HUDEP-2 (cell line): ENCODE results near the gene C11orf24.

Experiments used
- DNase-seq, 76 experiments: peaks; one replicate each; lab custom pipeline; 2025; ENCODE audit not compliant: unreplicated experiment in 76 of 76; lab: John Stamatoyannopoulos, UW

The C11orf24 gene

GRCh38 chr11:68273026-68273738 is 1.4 kb upstream of the C11orf24 start:
- DNase-seq: no peak

GRCh38 chr11:68271023-68271780 is 571 bp downstream of the C11orf24 start:
- peak in 70 of 76 experiments; percentile 15 to 78 (median 57) for DNase-seq

- no peak for DNase-seq
Observed at GRCh38 chr11:68270196-68271022, 1.4 kb downstream of the C11orf24 start.

- no peak for DNase-seq
Observed at GRCh38 chr11:68269414-68270081, 2.2 kb downstream of the C11orf24 start.

GRCh38 chr11:68267881-68268240 is 3.9 kb downstream of the C11orf24 start:
- DNase-seq: no peak

- no peak for DNase-seq
Observed at GRCh38 chr11:68266936-68267880, 4.6 kb downstream of the C11orf24 start.

GRCh38 chr11:68266121-68266891 is 5.5 kb downstream of the C11orf24 start:
- DNase-seq: no peak

GRCh38 chr11:68264741-68265540 is 6.8 kb downstream of the C11orf24 start:
- no peak for DNase-seq

GRCh38 chr11:68264244-68264643 is 7.5 kb downstream of the C11orf24 start:
- no peak for DNase-seq

GRCh38 chr11:68263444-68264035 is 8.2 kb downstream of the C11orf24 start:
- no peak for DNase-seq

- DNase-seq: no peak
Observed at GRCh38 chr11:68262544-68262827, 9.3 kb downstream of the C11orf24 start.

GRCh38 chr11:68261749-68262543 is 9.8 kb downstream of the C11orf24 start:
- no peak for DNase-seq

GRCh38 chr11:68261006-68261405 is 10.8 kb downstream of the C11orf24 start:
- DNase-seq: no peak

GRCh38 chr11:68260484-68260883 is 11.3 kb downstream of the C11orf24 start:
- DNase-seq: no peak

- no peak for DNase-seq
Observed at GRCh38 chr11:68259122-68259959, 12.4 kb downstream of the C11orf24 start.

- DNase-seq: no peak
Observed at GRCh38 chr11:68258363-68258765, 13.4 kb downstream of the C11orf24 start.
